SK-N-SH (cell line): ENCODE data around the gene HABP4.

Source experiments
- CTCF ChIP-seq: fragments of 200-600 bp; sonication (generic); IDR thresholded peaks from 2 replicates; pipeline ENCODE4 v1.6.1; 2017; ENCODE audit warnings: antibody characterized with exemption, mild to moderate bottlenecking, moderate library complexity
- MAX ChIP-seq: IDR thresholded peaks from 2 replicates; pipeline ENCODE4 v1.4.0; 2012; ENCODE audit warnings: low read depth

GRCh38 chr9:96487949-96488348, 38.0 kb downstream of the HABP4 start:
- TF ChIP-seq MAX (no peak), CTCF (no peak)
